Keratinocyte (primary cell): Measurements from ENCODE around the gene DENND1A. TPM values are rescaled to one million over a fixed set of nuclear protein-coding genes. Genes with fewer than 3 reads are reported as not detected.

Experiments used
- DNase-seq: peaks from one replicate; pipeline ENCODE4 v3.0.0-alpha.2; 2011; ENCODE audit warnings: low read depth, missing footprints, low spot score
- FAIRE-seq: peaks from 2 replicates; lab custom pipeline; 2011; peaks lifted over from hg19 to GRCh38; lab: Jason Lieb, UNC
- H2AFZ ChIP-seq: 2 replicates; pipeline ENCODE4 v1.6.0; 2012; ENCODE audit warnings: low read length, control low read depth, inconsistent platforms; ENCODE audit not compliant: control insufficient read depth
- H3K27ac ChIP-seq: 2 replicates; pipeline ENCODE4 v1.5.1; 2011; ENCODE audit warnings: low read length; ENCODE audit not compliant: control insufficient read depth, insufficient read depth
- H3K27me3 ChIP-seq: 3 replicates; pipeline ENCODE4 v1.6.0; 2011; ENCODE audit warnings: low read length; ENCODE audit not compliant: control insufficient read depth, insufficient read depth; ENCODE audit errors: extremely low read depth
- H3K36me3 ChIP-seq, 2 experiments: 2 replicates in 1 of 2; 3 replicates in 1 of 2; pipeline ENCODE4 v1.5.1; 2011; ENCODE audit warnings: low read length in 2 of 2, mild to moderate bottlenecking in 1 of 2; ENCODE audit not compliant: control insufficient read depth in 2 of 2, insufficient read depth in 2 of 2; ENCODE audit errors: extremely low read depth in 1 of 2
- H3K4me1 ChIP-seq: 3 replicates; pipeline ENCODE4 v1.5.1; 2011; ENCODE audit warnings: low read length; ENCODE audit not compliant: control insufficient read depth, insufficient read depth; ENCODE audit errors: extremely low read depth
- H3K4me2 ChIP-seq: 3 replicates; pipeline ENCODE4 v1.6.0; 2011; ENCODE audit warnings: low read depth, low read length; ENCODE audit not compliant: control insufficient read depth, insufficient read depth; ENCODE audit errors: extremely low read depth
- H3K4me3 ChIP-seq, 3 experiments: fragments of 200-600 bp in 1 of 3; sonication (generic) in 1 of 3; 2 replicates in 2 of 3; 3 replicates in 1 of 3; pipeline ENCODE4 v1.5.1; 2011 to 2016; ENCODE audit warnings: low read length in 3 of 3, mild to moderate bottlenecking in 3 of 3, control low read depth in 2 of 3, inconsistent platforms in 1 of 3, low read depth in 1 of 3, mixed read lengths in 1 of 3, mixed run types in 1 of 3, moderate library complexity in 1 of 3; ENCODE audit not compliant: control insufficient read depth in 2 of 3, insufficient read depth in 2 of 3; ENCODE audit errors: extremely low read depth in 1 of 3
- H3K79me2 ChIP-seq: 2 replicates; pipeline ENCODE4 v1.6.0; 2012; ENCODE audit warnings: low read length; ENCODE audit not compliant: control insufficient read depth, insufficient read depth
- H3K9ac ChIP-seq: 3 replicates; pipeline ENCODE4 v1.6.0; 2011; ENCODE audit warnings: low read length; ENCODE audit not compliant: control insufficient read depth, insufficient read depth; ENCODE audit errors: extremely low read depth
- H3K9me1 ChIP-seq: 3 replicates; pipeline ENCODE4 v1.6.0; 2011; ENCODE audit warnings: low read length; ENCODE audit not compliant: control insufficient read depth, insufficient read depth; ENCODE audit errors: extremely low read depth
- H3K9me3 ChIP-seq: 2 replicates; pipeline ENCODE4 v1.5.1; 2012; ENCODE audit warnings: low read depth, low read length; ENCODE audit not compliant: control insufficient read depth
- H4K20me1 ChIP-seq: 3 replicates; pipeline ENCODE4 v1.6.0; 2011; ENCODE audit warnings: low read length; ENCODE audit not compliant: control insufficient read depth, insufficient read depth; ENCODE audit errors: extremely low read depth
- EZH2 ChIP-seq: IDR thresholded peaks from one replicate; pipeline ENCODE4 v1.6.1; 2012; ENCODE audit warnings: inconsistent platforms, mild to moderate bottlenecking, low read length, moderate library complexity
- dilution Hi-C: fragments of 300-500 bp; cut with MboI; formaldehyde crosslinking; loops from one replicate; pipeline ENCODE4 v1.7.0; 2020; ENCODE audit warnings: low sequenced_read_pairs; ENCODE audit not compliant: extremely low pct_ligation_motif_present
- polyA plus RNA-seq, 5 experiments: library from polyadenylated mRNA; depleted of rRNA in 3 of 5; stranded (reverse) in 3 of 5; stranded (forward) in 1 of 5; unstranded in 1 of 5; fragments of >200 nt; gene quantifications; 1 replicate in 1 of 5; 2 replicates in 3 of 5; 3 replicates in 1 of 5; pipeline versions ENCODE4 v1.2.1 to v1.2.3, GENCODE V29; 2011 to 2012; ENCODE audit warnings: missing spikeins in 2 of 5, low read depth in 1 of 5, low replicate concordance in 1 of 5
- TF ChIP-seq, protein P1 (sequence below), 3 experiments: IDR thresholded peaks in 1 of 3; conservative IDR thresholded peaks in 1 of 3; optimal IDR thresholded peaks in 1 of 3; 2 replicates in 2 of 3; 3 replicates in 1 of 3; pipeline versions ENCODE3 to v1.5.1; 2011; ENCODE audit warnings: low read length in 3 of 3, mild to moderate bottlenecking in 3 of 3, moderate library complexity in 2 of 3, control low read depth in 1 of 3, inconsistent platforms in 1 of 3; ENCODE audit not compliant: insufficient read depth in 2 of 3; ENCODE audit errors: extremely low read depth in 1 of 3

The DENND1A gene
- polyA plus RNA-seq, 1 donor (not counting 4 experiments of a cell fraction or from before 2014, with no cell fraction given): 13.0 TPM

- Histone ChIP-seq H3K9me1 (no peaks in the 10 kb centered on the region), H3K4me2 (no peak overlapping the region), H3K36me3 (no peaks in the 10 kb centered on the region), H3K9me3 (no peaks in the 10 kb centered on the region), H3K4me1 (peaks cover 18% of the 10 kb centered on the region), H3K27me3 (no peaks in the 10 kb centered on the region), H4K20me1 (peaks cover 4% of the 10 kb centered on the region), H3K9ac (no peak overlapping the region), H2AFZ (no peak overlapping the region), H3K4me3 (no peak overlapping the region), H3K79me2 (peaks cover 17% of the 10 kb centered on the region), H3K27ac (no peak overlapping the region)
- DNase-seq: no peak
- FAIRE-seq: no peak
- dilution Hi-C loops: no loop called here
- TF ChIP-seq, protein P1, sequence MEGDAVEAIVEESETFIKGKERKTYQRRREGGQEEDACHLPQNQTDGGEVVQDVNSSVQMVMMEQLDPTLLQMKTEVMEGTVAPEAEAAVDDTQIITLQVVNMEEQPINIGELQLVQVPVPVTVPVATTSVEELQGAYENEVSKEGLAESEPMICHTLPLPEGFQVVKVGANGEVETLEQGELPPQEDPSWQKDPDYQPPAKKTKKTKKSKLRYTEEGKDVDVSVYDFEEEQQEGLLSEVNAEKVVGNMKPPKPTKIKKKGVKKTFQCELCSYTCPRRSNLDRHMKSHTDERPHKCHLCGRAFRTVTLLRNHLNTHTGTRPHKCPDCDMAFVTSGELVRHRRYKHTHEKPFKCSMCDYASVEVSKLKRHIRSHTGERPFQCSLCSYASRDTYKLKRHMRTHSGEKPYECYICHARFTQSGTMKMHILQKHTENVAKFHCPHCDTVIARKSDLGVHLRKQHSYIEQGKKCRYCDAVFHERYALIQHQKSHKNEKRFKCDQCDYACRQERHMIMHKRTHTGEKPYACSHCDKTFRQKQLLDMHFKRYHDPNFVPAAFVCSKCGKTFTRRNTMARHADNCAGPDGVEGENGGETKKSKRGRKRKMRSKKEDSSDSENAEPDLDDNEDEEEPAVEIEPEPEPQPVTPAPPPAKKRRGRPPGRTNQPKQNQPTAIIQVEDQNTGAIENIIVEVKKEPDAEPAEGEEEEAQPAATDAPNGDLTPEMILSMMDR (optimal IDR thresholded peaks at IDR 0.05 in 1 of 3, IDR thresholded peaks at IDR 0.05 in 1 of 3, conservative IDR thresholded peaks at IDR 0.05 in 1 of 3; ENCODE audit: extremely low read depth in 1 of 3, insufficient read depth in 2 of 3, low read length in 3 of 3): no peak
- no peak for TF ChIP-seq EZH2
Measured at GRCh38 chr9:123926941-123927340, 3.0 kb downstream of the DENND1A start.

DNA sequence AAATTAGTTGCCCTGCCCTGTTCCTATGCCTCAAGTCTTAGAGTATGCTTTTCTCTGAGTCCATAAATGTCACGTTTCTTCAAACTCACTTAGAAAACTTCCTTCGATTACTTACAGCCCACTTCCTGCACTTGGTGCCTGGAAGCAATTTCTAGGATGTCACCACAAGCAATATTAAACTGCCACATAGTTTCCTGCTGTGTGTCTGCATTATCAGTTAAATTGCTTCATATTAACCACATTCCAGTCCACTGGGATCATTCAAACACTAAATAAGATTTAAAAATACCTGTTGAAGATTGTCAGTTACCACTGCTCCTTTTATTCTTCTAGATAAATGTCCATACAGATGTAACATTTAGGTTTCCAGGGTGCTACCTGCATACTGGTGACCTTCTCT is 4.1 kb downstream of the DENND1A start:
- no peak overlapping the region for H3K4me2 ChIP-seq
- no peaks in the 10 kb centered on the region for H3K9me1 ChIP-seq
- no peaks in the 10 kb centered on the region for H3K9me3 ChIP-seq
- TF ChIP-seq EZH2: no peak
- TF ChIP-seq, protein P1 (optimal IDR thresholded peaks at IDR 0.05 in 1 of 3, IDR thresholded peaks at IDR 0.05 in 1 of 3, conservative IDR thresholded peaks at IDR 0.05 in 1 of 3; ENCODE audit: extremely low read depth in 1 of 3, insufficient read depth in 2 of 3, low read length in 3 of 3): no peak
- no peak overlapping the region for H2AFZ ChIP-seq
- FAIRE-seq (no peak), DNase-seq (no peak)
- peaks cover 4% of the 10 kb centered on the region for H4K20me1 ChIP-seq
- dilution Hi-C loops: no loop called here
- H3K9ac ChIP-seq: no peak overlapping the region
- no peak overlapping the region for H3K27ac ChIP-seq
- H3K79me2 ChIP-seq: peaks cover 17% of the 10 kb centered on the region
- H3K27me3 ChIP-seq: no peaks in the 10 kb centered on the region
- no peaks in the 10 kb centered on the region for H3K36me3 ChIP-seq
- peaks cover 18% of the 10 kb centered on the region for H3K4me1 ChIP-seq
- no peak overlapping the region for H3K4me3 ChIP-seq
